NCI-H748 (cell line): ENCODE data around the gene GABBR2.
A peak's percentile ranks its signal among the peaks of the same experiment; 100 is the strongest.
"Not testable (repeated sequence)": the region's sequence is repeated elsewhere in the genome, so short reads cannot be mapped to it uniquely, and the experiment has no call there.

Source experiments
- DNase-seq: peaks from one replicate; lab custom pipeline; 2025; ENCODE audit not compliant: unreplicated experiment; lab: John Stamatoyannopoulos, UW

The GABBR2 gene

GRCh38 chr9:98306384-98307145 is 402.2 kb downstream of the GABBR2 start:
- no peak for DNase-seq

GRCh38 chr9:98304381-98304780 is 404.4 kb downstream of the GABBR2 start:
- DNase-seq = no peak

- DNase-seq = no peak
Measured at GRCh38 chr9:98303633-98304125, 405.1 kb downstream of the GABBR2 start.

GRCh38 chr9:98302938-98303632 is 405.6 kb downstream of the GABBR2 start:
- DNase-seq = no peak

- no peak for DNase-seq
Measured at GRCh38 chr9:98302150-98302549, 406.6 kb downstream of the GABBR2 start.

- no peak for DNase-seq
Measured at GRCh38 chr9:98300611-98301010, 408.1 kb downstream of the GABBR2 start.

GRCh38 chr9:98298476-98298875 is 410.3 kb downstream of the GABBR2 start:
- no peak for DNase-seq

- DNase-seq = no peak
Measured at GRCh38 chr9:98295824-98296223, 412.9 kb downstream of the GABBR2 start.

GRCh38 chr9:98291820-98292219 is 416.9 kb downstream of the GABBR2 start:
- peak; percentile 27 for DNase-seq

- DNase-seq = no peak
Measured at GRCh38 chr9:98290411-98290810, 418.3 kb downstream of the GABBR2 start.

GRCh38 chr9:98289614-98290201 is 419.0 kb downstream of the GABBR2 start:
- DNase-seq = no peak

- DNase-seq = no peak
Measured at GRCh38 chr9:98288881-98289280, 419.9 kb downstream of the GABBR2 start.

GRCh38 chr9:98287384-98287783 is 421.4 kb downstream of the GABBR2 start:
- DNase-seq = no peak

- no peak for DNase-seq
Measured at GRCh38 chr9:98285446-98285845, 423.3 kb downstream of the GABBR2 start.

- DNase-seq = no peak
Measured at GRCh38 chr9:98284754-98285153, 424.0 kb downstream of the GABBR2 start.

GRCh38 chr9:98283143-98283542 is 425.6 kb downstream of the GABBR2 start:
- DNase-seq = not testable (repeated sequence)

GRCh38 chr9:98281281-98281680 is 427.5 kb downstream of the GABBR2 start:
- DNase-seq = no peak

GRCh38 chr9:98280574-98280973 is 428.2 kb downstream of the GABBR2 start:
- peak; percentile 98 for DNase-seq

GRCh38 chr9:98280162-98280561 is 428.6 kb downstream of the GABBR2 start:
- no peak for DNase-seq

- DNase-seq = no peak
Measured at GRCh38 chr9:98276907-98277469, 431.7 kb downstream of the GABBR2 start.

- DNase-seq = no peak
Measured at GRCh38 chr9:98275159-98275558, 433.6 kb downstream of the GABBR2 start.

- DNase-seq = no peak
Measured at GRCh38 chr9:98272083-98272482, 436.7 kb downstream of the GABBR2 start.
